ENCODE data around the gene DLGAP1.
A peak's percentile ranks its signal among the peaks of the same experiment; 100 is the strongest.
"Not testable (repeated sequence)": the region's sequence is repeated elsewhere in the genome, so short reads cannot be mapped to it uniquely, and the experiment has no call there.

The DLGAP1 gene

DNA sequence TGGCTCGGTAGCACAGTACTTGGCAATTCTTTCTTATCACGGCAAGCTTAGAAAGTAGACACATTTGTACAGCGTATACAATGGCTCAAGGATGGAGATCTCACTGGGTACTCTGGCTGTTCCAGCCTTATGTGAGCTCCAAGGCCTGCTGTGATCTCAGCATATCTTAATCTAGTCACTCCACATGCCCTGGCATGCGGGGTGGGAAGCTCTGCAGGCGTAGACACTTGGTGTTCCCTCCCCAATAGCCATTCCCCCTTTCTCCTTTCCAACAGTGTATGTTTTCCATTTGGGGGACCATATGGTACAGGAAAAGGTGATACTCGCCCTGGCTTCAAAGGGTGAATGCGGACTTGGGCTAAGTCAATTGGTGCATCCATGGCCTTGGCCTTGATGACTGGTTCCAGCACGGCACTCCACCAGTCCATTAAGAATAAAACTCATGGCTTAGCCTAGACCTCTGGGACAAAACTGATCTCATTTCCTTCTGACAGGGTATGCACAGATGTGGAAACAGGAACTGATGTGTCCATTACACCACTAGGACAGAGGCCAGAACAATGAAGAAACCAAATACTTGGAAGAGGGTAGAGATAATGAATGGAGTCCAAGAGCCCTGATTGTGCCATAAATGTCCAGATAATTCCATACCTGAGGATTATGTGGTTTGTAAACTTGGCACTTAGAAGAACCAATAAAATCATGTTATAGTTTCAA is 976.7 kb downstream of the DLGAP1 start:
- DNase-seq: no peak

DNA sequence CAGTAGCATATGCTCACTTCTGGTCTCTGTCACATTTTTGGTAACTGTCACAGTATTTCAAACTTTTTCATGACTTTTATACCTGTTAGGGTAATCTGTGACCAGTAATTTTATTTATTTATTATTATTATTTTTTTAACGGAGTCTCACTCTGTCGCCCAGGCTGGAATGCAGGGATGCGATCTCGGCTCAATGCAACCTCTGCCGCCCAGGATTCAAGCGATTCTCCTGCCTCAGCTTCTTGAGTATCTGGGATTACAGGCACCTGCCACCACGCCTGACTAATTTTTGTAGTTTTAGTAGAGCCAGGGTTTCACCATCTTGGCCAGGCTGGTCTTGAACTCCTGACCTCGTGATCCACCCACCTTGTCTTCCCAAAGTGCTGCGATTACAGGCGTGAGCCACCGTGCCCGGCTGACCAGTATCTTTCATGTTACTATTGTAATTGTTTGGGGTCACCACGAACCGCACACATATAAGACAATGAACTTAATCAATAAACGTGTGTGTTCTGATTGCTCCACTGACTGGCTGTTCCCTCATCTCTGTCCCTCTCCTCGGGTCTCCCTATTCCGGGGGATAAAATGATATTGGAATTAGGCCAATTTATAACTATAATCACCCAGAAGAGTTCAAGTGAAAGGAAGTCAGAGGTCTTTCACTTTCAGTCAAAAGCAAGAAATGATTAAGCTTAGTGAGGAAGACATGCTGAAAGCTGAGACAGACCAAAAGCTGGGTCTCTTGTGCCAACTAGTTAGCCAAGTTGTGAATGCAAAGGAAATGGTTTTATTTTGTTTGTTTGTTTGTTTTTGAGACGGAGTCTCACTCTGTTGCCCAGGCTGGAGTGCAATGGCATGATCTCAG is 982.2 kb downstream of the DLGAP1 start:
- no peak for DNase-seq

DNA sequence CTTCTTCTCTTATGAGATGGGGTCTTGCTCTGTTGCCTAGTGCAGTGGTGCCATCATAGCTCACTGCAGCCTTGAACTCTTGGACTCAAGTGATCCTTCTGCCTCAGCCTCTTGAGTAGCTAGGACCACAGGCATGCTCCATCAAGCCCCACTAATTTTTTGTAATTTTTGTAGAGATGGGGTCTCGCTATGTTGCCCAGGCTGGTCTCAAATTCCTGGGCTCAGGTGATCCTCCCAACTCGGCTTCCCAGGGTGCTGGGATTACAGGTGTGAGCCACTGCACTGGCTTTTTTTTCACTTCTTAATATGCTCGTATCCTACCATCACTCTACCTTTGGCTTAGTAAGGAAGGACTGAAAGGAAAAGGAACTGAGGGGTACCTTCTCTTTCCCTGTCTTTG is 983.0 kb downstream of the DLGAP1 start:
- not testable (repeated sequence) for DNase-seq

DNA sequence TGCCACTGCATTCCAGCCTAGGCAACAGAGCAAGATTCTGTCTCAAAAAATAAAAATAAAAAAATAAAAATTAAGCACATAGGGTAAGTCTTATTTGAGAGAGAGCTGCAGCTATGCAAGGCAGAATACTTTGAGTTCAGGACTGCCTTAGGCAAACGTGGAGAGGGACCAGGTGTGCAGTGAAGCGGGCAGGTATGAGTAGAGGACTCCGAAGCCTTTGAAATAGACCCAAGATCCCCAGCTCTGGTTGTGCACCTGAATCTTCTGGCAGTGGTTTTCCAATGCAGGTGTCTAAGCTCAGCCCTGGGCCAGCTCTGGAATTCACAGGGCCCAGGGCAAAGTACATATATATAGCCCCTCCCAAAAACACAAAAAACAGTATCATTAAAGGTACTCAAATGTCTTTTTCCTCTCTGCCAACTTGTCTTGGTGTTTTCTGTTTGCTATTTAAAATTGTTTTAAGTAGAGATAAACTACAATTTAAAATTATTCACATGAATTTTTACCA is 983.9 kb downstream of the DLGAP1 start:
- no peak for DNase-seq

DNA sequence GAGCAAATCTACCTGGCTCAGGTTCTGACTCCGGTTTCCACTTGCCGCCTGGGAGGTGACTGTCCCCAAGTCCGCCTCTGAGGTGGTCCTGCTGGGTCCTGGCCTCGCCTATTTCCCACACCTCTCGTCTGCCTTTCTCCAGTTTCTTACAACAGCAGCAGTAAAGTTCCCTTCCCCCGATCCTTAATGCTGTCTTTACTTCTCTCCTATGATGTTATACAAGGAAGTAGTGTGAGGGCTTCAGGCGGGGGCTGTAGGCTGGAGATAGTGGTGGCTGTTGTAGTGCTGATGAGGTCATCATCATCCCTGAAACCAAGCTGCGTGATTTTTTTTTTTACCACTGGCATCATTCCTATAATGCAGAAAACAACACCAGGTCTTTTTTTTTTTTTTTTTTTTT is 986.3 kb downstream of the DLGAP1 start:
- DNase-seq: no peak

DNA sequence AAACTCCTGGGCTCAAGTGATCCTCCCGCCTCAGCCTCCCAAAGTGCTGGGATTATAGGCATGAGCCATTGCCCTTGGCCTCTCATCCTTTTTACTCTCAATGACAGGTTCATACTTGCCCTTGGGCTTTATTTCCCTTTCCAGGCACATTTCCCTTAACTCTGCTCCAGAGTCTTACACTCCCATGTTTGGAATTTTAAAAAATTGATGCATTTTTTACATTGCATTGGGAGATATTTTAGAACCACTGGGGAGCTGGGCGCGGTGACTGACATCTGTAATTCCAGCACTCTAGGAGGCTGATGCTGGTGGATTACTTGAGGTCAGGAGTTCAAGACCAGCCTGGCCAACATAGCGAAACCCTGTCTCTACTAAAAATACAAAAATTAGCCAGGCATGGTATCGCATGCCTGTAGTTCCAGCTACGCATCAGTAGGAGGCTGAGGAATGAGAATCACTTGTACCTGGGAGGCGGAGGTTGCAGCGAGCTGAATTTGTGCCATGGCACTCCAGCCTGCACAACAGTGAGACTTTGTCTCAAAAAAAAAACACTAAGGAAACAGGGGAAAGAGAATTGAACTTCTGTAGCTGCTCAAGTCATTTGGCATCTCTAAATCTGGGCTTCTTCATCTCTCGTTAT is 986.9 kb downstream of the DLGAP1 start:
- DNase-seq: no peak

DNA sequence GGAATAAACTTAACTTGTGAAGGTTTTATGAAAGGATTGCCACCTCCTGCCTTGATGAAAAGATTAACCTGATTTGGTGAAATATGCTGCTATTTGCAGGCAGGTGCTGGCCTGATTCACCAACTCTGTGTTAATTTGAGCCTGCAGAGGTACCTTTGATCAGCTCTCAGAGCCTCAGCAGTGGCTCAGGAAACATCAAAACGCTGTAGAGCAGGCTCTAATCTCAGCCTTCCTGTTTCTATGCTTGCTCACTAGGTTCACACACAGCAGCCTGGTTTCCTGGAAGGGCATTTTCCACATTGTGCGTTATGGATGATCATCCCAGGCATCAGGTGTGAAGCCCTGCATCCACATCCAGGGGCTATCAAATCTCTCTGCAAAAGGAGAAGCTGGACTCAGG is 988.2 kb downstream of the DLGAP1 start:
- no peak for DNase-seq

DNA sequence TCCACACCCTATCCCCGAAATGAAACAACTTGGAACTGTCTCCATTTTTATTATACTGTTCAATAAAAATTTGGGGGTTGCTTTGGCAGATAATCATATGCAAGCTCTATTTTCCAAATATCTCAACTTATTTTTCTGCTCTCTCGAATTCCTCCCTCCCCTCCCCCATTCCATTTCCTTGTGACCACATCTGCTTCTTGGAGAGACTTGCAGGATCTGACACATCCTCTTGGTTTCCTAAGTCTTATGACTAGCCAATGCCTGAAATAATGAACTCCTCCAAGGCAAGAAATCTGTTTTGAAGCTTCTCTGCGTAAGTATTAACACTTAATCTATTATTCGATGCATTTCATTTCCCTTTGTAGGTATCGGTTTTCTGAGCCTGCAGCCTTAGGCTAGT is 989.1 kb downstream of the DLGAP1 start:
- DNase-seq: no peak

DNA sequence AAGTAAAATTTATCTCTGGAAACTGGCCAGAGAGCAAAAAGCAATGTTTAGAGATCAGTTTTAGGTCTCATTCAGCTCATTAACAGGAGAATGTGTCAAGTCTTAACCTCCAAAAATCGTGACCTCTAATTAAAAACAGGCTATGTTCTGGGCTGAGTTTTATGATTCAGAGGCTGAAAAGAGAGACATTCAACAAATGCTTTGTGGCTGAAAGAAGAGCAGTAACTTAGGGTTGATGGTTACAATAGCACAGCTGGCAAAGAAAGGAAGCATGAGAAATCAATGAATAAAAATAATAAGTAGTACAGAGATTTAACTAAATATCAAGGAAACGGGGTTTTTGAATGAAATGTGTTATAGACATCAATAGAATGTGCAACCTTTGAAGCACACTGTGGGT is 992.1 kb downstream of the DLGAP1 start:
- DNase-seq: no peak

DNA sequence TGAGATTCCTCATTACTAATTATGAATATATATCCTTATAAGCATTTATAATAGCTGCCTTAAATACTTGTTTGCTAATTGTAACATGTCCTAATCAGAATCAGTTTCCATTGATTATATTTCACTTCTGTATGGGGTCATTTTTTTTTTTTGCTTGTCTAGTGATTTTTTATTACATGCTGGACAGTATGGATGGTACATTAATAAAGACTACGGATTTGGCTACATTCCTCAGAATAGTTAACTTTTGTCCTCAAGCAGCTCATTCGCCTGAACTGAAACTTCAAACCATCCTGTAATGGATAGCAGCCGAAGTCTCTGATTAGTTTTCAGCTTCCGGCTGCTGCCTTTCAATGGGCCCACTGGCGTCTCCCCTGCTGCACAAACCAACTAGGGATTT is 993.4 kb downstream of the DLGAP1 start:
- DNase-seq: no peak

DNA sequence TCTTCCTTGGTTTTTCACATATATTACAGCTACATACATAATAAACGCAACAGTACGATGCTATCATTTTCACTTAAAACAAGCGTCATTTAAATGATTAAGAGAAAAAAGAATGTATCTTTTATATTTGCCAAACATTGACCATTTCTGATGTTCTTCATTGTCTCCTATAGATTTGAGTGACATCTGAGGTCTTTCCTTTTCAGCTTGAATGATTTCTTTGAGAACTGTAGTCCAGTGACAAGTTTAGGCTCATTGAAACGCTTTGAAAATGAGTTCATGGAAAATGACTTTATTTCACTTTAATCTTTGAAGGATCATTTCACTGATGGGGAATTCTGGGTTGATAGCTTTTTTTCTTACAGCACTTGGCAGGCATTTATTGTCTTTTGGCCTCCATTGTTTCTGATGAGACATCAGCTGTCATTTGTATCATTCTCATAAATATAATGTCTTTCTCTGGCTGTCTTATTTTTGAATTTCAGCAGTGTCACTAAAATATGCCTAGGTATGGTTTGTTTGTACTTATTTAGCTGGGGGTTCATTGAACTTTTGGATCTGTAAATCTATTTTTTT is 994.2 kb downstream of the DLGAP1 start:
- no peak for DNase-seq

DNA sequence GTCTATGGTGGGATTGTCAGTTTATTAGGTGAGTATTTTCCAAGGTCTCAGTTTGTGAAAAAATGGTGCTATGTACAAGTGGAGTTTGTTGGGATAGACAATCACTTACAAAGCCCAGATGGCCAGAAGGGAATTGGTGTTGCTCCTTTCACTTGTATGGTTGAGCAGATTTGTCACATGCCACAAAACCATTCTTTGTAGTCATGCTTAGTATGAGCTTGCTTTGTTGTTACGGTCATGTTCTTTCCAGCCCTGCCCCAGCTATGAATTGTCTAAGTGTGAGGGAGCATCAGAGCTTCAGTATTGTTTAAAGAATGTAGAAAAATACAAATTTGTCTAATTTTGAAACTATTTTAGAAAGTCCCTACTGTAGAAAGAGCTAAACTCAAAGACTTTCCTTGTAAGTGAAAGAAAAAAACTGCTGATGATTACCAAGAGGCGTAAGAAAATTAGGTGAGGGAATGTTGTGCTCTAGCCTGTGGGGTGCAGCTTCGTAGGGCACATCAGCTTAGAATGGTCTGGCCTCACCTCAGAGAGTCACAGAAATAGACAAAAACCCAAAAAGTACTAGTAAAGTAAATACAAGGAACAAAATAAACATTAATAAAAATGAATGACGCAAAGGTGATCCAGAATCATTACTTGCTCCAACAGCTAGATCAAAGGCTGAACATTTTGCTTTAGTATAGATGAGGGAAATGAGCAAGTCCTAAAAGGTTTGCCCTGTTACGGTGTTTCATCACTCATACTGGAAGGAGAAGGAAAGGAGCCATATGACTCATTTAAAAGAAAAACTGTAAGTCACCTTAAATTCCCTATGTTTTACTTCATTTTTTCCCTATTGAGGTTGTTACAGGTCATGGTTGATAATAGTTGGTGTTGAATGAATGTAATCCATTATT is 995.9 kb downstream of the DLGAP1 start:
- DNase-seq: no peak

DNA sequence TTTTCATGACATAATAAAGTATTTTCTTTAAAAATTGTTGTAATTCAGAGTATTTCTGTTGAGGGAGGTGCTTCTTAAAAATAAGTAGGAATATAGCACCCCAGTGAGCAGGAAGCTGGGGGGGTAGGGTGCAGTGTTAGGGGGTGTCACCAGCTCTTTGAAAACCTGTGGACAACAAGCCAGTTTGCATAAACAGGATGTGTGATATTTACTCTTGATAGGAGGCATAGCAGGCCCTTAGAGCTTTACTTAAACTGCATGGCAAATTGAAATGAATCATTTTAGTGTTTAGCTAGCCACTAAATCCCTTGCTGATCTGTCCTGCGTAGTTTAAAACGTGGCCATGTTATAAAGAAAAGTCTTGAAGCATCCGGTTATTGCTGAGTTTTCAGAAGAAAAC is 996.7 kb downstream of the DLGAP1 start:
- no peak for DNase-seq

DNA sequence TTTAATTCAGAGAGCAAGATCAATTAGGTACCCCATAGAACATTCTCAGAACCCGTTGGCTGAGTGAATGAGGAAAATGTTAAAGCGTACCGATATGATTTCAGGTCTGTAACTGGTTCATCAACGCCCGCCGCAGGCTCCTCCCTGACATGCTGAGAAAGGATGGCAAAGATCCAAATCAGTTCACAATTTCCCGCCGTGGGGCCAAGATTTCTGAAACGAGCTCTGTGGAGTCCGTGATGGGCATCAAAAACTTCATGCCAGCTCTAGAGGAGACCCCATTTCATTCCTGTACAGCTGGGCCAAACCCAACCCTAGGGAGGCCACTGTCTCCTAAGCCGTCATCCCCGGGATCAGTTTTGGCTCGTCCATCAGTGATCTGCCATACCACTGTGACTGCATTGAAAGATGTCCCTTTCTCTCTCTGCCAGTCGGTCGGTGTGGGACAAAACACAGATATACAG is 997.8 kb downstream of the DLGAP1 start:
- no peak for DNase-seq

DNA sequence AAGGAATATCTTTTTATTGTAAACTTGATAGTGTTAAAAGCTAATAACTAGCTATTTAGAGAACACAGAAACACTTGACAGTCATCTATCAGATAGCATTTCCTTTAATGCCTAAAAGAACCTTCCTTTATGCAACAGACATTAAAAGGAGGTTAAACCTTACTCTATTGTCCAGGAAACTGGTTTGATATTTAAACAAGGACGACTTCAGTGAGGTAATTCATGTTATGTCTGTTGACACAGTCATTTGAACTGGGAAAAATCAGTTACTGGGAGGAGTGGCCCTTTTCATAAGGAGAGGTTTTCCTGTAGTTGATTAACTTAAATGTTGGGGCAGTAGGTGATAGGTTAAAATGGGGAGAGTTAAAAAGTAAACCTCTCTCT is 998.4 kb downstream of the DLGAP1 start:
- no peak for DNase-seq

DNA sequence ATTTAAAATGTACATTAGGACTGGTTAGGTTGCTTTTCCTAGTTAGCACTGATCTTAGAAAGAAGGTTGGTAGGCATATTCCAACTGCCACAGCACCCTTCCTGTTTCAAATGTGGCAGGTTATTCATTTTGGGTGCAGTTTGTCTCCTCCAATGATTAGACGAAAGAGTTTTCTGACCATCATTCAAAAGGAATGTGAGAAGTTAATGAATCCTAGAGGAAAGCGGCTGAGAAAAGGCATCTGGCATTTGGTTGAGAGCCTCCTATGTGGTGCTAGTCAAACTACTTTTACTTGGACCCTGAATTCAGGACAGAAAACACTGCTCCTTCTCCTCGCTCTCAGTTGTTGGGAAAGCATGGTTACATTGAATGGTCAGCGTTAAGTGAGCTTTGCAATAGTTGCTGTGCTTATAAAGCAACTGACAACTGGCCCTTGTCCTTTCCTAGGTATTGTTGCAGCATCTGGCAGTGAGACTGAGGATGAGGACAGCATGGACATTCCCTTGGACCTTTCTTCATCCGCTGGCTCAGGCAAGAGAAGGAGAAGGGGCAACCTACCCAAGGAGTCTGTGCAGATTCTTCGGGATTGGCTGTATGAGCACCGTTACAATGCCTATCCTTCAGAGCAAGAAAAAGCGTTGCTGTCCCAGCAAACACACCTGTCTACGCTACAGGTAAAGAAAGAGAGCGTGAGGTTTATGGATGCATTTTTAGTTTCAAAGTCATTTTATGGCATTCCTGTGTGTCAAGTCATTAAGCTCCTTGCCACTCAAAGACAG is 999.0 kb downstream of the DLGAP1 start:
- DNase-seq: no peak

DNA sequence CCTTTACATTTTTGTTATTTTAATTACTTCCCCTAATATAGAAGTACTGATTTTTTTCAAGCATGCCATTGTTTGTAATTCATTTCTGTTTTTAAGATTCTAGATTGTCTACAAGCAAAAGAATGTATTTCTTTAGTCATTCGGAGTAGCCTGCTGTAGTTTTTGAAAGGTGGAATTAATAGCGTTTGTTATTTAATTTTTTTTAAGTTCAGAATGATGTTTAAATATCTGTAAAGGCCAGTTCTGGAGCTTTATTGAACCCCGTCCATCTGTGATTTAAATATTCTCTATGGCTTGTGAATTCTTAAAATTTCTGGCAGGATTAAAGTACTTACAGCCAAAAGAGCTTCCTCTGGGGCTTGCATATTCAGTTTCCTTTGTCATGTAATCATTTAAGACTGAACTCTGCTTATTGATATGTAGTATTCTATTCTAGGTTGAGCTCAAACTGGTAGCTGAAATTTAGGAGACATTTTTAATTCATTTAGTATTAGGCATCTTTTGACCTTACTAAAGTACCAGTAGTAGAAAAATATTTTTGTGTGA is 999.9 kb downstream of the DLGAP1 start:
- DNase-seq: no peak

DNA sequence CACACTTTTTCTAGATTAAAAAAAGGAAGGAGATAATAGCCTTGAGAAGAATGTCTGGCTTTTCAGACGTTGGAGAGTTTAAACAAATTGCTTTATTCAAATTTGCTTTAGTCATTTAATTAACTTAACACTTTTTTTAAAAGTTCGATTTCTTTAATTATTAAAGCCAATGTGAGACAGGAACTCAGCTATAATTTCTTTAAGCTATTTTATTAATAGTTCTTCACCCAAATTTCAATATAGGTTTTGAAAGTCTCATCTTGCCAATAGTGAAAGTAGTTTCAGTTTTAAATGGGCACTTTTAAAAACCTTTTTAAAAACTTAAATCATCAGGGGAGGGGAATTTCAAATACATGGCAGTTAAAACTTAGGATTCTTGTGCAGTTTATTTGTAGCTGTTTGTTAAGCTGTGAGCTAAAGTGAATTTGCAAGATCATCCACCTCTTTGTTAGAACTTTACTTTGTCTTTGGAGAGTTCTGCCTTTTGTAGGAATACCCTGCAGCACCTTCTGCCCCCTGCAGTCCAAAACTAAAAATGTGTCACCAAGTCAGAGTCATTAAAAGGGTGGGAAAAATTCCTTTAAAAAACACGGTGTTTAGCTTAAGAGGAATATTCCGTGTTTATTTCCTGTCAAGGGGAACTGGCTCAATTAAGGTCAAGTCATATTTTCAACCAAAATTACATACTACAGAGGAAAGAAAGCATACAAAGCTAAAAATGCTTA is 1000.6 kb downstream of the DLGAP1 start:
- DNase-seq: peak; percentile 16

DNA sequence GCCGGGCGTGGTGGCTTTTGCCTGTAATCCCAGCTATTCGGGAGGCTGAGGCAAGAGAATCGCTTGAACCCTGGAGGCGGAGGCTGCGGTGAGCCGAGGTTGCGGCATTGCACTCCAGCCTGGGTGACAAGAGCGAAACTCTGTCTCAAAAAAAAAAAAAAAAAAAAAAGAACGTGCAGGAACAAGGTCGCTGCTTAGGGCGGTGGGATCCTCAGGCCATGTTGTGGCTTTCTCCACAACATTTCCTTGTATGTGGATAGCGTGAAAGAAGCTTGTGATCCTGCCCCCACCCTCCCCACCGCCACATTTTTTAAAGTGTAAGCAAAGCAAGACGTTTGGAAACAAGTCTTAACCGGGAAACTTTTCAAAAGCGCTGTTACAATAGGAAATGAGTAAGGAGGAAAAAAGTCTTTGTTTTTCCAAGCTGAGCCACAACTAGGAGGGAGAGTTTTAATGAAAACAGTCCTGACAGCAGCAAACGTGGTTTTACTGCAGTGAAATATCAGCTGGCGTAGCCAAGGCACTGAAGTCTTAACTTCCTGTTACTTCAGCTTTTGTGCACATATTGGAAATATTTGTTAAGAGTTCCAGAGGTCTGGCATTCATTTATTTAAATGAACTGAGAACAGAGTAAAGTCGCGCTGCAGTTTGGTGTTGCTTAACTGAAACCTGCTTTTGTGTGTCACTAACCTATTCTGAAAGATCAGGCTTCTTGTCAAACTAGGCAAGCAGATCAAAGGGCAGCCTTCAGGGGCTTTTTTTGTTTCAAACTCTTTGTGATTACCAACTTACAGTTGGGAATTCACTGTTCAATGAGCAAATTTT is 1001.4 kb downstream of the DLGAP1 start:
- peak; percentile 26 for DNase-seq

Measured in effector CD4-positive, alpha-beta T cell (primary cell).